Measurements from ENCODE around the gene DOCK3. TPM values are rescaled to one million over a fixed set of nuclear protein-coding genes. Genes with fewer than 3 reads are reported as not detected.

DOCK3 gene
- total RNA-seq, 6 donors from 2014 or later: 0.15 to 3.1 (median 0.88) TPM

DNA sequence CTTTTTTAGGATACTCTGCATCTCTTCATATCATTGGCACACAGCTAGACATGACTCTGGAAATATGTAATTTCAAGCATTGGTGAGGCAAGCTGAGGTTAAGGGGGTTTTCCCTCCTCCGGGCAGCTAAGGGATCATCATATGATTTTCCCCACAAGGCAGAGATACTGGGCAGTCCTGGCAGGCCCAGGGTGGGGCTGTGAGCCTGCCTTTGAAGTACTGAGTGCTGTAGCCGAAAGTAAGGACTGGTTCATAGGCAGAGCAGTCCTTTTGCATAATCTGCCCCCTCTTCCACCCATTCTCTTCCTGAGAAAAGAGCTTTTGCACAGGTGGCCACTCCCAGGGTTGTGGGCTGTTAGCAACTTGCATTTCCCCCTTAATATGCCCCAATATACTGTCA is 541.6 kb downstream of the DOCK3 start:
- Histone ChIP-seq H3K36me3 (no peaks in the 10 kb centered on the region), H3K4me3 (no peak overlapping the region), H3K27me3 (no peaks in the 10 kb centered on the region), H3K27ac (no peak overlapping the region), H3K4me1 (no peaks in the 10 kb centered on the region), H3K9me3 (no peaks in the 10 kb centered on the region)
- ATAC-seq (ENCODE audit: low FRiP score in 2 of 2) (no peak), DNase-seq (no peak)
- TF ChIP-seq CTCF (IDR thresholded peaks at IDR 0.05) (no peak), POLR2AphosphoS5 (IDR thresholded peaks at IDR 0.05) (no peak), POLR2A (IDR thresholded peaks at IDR 0.05) (no peak), EP300 (IDR thresholded peaks at IDR 0.05) (no peak)
- 63 to 74% methylated on average over 2 of the region's 2 CpGs for WGBS, 2 donors

GRCh38 chr3:51221959-51222358 is 547.2 kb downstream of the DOCK3 start:
- TF ChIP-seq EP300 (IDR thresholded peaks at IDR 0.05) (no peak), CTCF (IDR thresholded peaks at IDR 0.05) (no peak), POLR2AphosphoS5 (IDR thresholded peaks at IDR 0.05) (no peak), POLR2A (IDR thresholded peaks at IDR 0.05) (no peak)
- Histone ChIP-seq H3K36me3 (no peaks in the 10 kb centered on the region), H3K27ac (no peak overlapping the region), H3K4me1 (no peaks in the 10 kb centered on the region), H3K4me3 (no peak overlapping the region), H3K27me3 (no peaks in the 10 kb centered on the region), H3K9me3 (no peaks in the 10 kb centered on the region)
- 82 to 87% methylated on average over 2 of the region's 2 CpGs for WGBS, 2 donors
- DNase-seq (no peak), ATAC-seq (ENCODE audit: low FRiP score in 2 of 2) (no peak)

GRCh38 chr3:51224283-51224682 is 549.6 kb downstream of the DOCK3 start:
- no peaks in the 10 kb centered on the region for H3K9me3 ChIP-seq
- no peak overlapping the region for H3K4me3 ChIP-seq
- no peak for ATAC-seq (ENCODE audit: low FRiP score in 2 of 2)
- no peaks in the 10 kb centered on the region for H3K27me3 ChIP-seq
- WGBS, 2 donors: 72 to 95% methylated on average over 1 of the region's 1 CpG
- no peak for DNase-seq
- no peaks in the 10 kb centered on the region for H3K36me3 ChIP-seq
- TF ChIP-seq EP300 (IDR thresholded peaks at IDR 0.05) (no peak), POLR2A (IDR thresholded peaks at IDR 0.05) (no peak), CTCF (IDR thresholded peaks at IDR 0.05) (no peak), POLR2AphosphoS5 (IDR thresholded peaks at IDR 0.05) (no peak)
- no peak overlapping the region for H3K27ac ChIP-seq
- no peaks in the 10 kb centered on the region for H3K4me1 ChIP-seq

DNA sequence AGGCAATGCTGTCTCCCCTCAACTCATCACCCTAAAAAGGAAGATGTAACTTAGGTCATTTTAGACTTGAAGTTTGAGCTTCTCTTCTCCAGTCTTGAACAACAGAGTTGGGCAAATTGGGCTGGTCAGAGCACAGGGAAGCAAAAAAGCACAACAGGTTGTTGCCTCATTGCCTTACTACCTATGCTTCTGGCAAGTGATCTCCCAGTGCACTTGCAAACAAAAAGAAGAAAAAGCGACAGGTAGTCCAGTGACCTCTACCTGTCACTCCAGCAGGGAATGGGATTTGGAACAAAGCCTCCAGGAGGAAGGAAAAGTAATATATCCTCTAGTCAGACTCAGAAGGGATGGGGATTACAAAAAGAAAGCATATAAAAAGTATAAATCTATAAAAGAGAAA is 550.1 kb downstream of the DOCK3 start:
- Histone ChIP-seq H3K9me3 (no peaks in the 10 kb centered on the region), H3K4me1 (no peaks in the 10 kb centered on the region), H3K4me3 (no peak overlapping the region), H3K27me3 (no peaks in the 10 kb centered on the region), H3K27ac (no peak overlapping the region), H3K36me3 (no peaks in the 10 kb centered on the region)
- 82 to 86% methylated on average over 1 of the region's 1 CpG for WGBS, 2 donors
- TF ChIP-seq POLR2AphosphoS5 (IDR thresholded peaks at IDR 0.05) (no peak), POLR2A (IDR thresholded peaks at IDR 0.05) (no peak), CTCF (IDR thresholded peaks at IDR 0.05) (no peak), EP300 (IDR thresholded peaks at IDR 0.05) (no peak)
- DNase-seq (no peak), ATAC-seq (ENCODE audit: low FRiP score in 2 of 2) (no peak)

DNA sequence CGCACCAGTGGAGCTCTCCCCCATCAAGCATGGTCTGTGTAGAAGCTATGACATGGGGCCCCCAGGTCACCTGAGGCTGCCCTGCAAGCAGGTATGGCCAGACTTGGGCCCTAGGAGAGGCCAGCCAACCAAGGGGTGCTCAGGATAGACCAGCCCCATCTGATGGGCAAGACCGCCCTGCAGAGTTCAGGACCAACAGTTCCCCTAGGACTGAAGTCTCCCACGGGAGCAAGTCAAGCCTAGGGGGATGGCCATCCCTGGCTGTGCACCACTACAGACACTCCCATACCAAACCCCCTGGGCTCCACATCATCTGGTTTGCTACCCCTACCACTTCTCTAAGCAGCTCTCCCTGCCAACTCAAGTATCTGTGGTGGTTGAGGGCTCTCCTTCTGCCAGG is 568.2 kb downstream of the DOCK3 start:
- H3K27me3 ChIP-seq: no peaks in the 10 kb centered on the region
- 72 to 100% methylated on average over 1 to 3 of the region's 3 CpGs for WGBS, 2 donors
- no peaks in the 10 kb centered on the region for H3K9me3 ChIP-seq
- H3K4me3 ChIP-seq: no peak overlapping the region
- no peak overlapping the region for H3K27ac ChIP-seq
- peak; percentile 21 to 46 for ATAC-seq (ENCODE audit: low FRiP score in 2 of 2)
- TF ChIP-seq POLR2A (IDR thresholded peaks at IDR 0.05) (no peak), CTCF (IDR thresholded peaks at IDR 0.05) (no peak), EP300 (IDR thresholded peaks at IDR 0.05) (no peak), POLR2AphosphoS5 (IDR thresholded peaks at IDR 0.05) (no peak)
- H3K4me1 ChIP-seq: no peaks in the 10 kb centered on the region
- no peaks in the 10 kb centered on the region for H3K36me3 ChIP-seq
- peak in 1 of 2 donors; percentile 1 for DNase-seq
